OCI-M1 (cell line): ENCODE measurements around the gene ATM.
"Not testable (repeated sequence)": the region's sequence is repeated elsewhere in the genome, so short reads cannot be mapped to it uniquely, and the experiment has no call there.

Experiments
- DNase-seq: peaks from one replicate; lab custom pipeline; 2025; lab: John Stamatoyannopoulos, UW

Gene ATM

DNA sequence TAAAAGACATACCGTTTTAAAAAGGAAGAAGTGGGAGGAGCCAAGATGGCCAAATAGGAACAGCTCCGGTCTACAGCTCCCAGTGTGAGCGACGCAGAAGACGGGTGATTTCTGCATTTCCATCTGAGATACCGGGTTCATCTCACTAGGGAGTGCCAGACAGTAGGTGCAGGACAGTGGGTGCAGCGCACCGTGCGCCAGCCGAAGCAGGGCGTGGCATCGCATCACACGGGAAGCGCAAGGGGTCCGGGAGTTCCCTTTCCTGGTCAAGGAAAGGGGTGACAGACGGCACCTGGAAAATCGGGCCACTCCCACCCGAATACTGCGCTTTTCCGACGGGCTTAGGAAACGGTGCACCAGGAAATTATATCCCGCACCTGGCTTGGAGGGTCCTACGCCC is 150.6 kb downstream of the ATM start:
- DNase-seq = not testable (repeated sequence)

DNA sequence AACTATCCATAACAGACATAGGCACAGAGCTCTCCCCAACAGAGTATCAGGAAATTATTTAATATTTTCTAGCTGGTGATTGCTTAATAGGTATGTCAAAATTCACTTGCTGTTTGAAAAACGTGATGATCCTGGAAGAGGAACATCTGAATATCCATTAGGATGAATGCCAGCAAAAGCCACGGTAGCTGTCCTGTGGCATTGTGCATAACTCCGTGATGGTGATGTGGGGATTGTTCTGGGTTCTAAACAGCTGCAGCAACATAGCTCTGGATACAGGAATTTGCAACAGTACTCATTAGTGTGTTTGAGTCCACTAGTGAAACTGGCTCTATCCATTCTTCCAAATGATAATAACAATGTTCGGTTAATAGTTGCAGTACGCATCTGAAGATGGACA is 165.7 kb downstream of the ATM start:
- no peak for DNase-seq

GRCh38 chr11:108392353-108392752 is 169.5 kb downstream of the ATM start:
- DNase-seq = no peak

DNA sequence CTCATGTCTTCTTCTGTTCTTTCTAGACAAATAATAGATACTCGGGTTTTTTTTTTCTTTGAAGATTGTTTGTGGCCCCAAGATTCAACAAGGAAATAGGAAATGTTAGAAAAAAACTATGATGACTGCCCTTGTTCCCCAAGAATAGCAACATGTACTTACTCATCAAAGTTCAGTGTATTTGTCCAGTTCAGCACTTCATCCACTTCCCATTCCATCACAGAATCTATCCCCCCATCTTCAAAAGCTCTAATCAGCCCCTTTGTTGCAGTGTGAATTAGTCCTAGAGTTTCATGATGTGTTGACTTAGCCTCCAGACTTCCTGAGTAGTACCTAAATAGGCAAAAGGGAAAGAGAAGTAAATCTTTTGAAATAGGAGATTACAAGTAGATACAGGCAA is 170.2 kb downstream of the ATM start:
- DNase-seq = no peak

DNA sequence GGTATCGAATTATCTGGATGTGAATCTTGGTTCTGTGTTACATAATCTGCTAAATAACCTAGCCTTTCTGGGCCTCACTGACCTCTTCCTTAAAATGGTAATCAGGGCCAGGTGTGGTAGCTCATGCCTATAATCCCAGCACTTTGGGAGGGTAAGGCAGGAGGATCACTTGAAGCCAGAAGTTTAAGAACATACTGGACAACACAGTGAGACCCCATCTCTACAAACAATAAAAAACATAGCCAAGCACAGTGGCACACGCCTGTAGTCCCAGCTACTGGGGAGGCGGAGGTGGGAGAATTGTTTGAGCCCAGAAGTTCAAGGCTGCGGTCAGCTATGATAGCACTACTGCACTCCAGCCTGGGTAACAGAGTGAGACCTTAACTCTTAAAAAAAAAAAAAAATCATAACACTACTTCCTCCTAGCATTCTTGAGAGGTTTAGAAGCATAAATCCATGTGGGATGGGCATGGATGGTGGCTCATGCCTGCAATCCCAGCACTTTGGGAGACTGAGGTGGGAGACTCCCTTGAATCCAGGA is 171.9 kb downstream of the ATM start:
- DNase-seq = peak; percentile 59

DNA sequence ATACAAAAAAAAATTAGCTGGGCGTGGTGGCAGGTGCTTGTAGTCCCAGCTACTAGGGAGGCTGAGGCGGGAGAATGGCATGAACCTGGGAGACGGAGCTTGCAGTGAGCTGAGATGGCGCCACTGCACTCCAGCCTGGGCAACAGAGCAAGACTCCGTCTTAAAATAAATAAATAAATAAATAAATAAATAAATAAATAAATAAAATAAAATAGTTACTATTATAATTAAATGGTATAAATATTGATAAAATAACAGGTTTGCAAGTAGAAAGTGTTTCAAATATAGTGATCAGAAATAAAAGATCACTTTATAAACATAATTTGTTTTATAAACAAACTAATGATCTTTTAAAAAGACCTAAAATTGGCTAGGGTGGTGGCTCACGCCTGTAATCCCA is 173.8 kb downstream of the ATM start:
- not testable (repeated sequence) for DNase-seq

DNA sequence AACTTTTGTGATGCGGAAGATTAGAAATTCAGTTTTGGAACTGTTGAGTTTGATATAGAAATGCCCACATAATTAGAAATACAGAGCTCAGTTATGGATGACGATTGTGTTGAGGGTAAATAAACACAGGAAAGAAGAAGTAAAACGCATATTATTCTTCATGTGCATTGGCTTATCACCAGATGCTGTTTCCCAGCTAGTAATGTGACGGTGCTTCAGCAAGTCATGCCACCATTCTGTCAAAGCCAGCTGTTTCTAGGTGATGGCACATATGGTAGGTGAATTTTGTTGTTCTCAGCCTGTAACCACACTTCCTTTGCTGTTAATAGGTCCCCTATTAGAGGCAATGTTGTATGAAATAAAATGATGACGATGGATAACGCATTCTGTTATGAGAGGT is 175.6 kb downstream of the ATM start:
- no peak for DNase-seq

- peak; percentile 27 for DNase-seq
Observed at GRCh38 chr11:108402241-108402640, 179.4 kb downstream of the ATM start.

GRCh38 chr11:108403052-108403451 is 180.2 kb downstream of the ATM start:
- DNase-seq = no peak

DNA sequence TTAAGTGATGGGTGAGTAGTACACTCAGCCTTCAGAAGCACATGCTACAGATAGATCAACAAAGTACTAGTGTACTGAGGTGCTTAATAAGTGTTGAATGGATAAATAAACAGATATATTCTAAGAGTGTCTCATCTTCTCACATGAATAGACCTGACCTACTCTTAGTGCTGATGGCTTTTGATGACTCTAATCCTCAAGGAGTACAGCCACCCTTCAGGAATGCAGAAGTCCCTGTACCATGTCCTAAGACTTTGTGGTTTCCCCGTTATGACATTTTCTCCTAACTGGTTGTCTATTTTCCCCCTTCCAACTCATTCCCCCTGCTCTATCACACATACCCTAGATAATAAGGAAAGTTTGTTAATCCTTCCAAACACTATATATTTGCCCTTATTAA is 182.8 kb downstream of the ATM start:
- no peak for DNase-seq

GRCh38 chr11:108414958-108415357 is 192.1 kb downstream of the ATM start:
- DNase-seq = no peak

DNA sequence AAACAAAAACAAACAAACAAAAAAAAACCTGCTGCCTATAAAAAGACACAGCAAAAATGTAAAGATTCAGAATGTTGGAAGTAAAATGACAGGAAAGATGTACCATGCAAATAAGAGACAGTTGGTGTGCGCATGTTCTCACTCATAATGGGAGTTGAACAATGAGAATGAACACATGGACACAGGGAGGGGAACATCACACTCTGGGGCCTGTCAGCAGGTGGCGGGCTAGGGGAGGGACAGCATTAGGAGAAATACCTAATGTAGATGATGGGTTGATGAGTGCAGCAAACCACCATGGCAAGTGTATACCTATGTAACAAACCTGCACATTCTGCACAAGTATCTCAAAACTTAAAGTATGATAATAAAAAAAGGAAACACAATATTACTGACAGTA is 194.7 kb downstream of the ATM start:
- not testable (repeated sequence) for DNase-seq
